SK-N-MC (cell line): ENCODE measurements around the gene PPP4R4.

ENCODE experiments used
- DNase-seq: peaks from one replicate; pipeline ENCODE4 v3.0.0-alpha.2; 2011; ENCODE audit warnings: low read depth, low spot score
- H3K27ac ChIP-seq: fragments of 200-600 bp; sonication (generic); 2 replicates; pipeline ENCODE4 v1.5.1; 2016; ENCODE audit warnings: mixed run types
- H3K36me3 ChIP-seq: fragments of 200-600 bp; sonication (generic); 2 replicates; pipeline ENCODE4 v1.6.1; 2017; ENCODE audit warnings: antibody characterized with exemption, low read length, mixed read lengths; ENCODE audit not compliant: insufficient read depth
- H3K4me3 ChIP-seq: fragments of 200-600 bp; sonication (generic); 2 replicates; pipeline ENCODE4 v1.5.1; 2016
- H3K9ac ChIP-seq: fragments of 200-600 bp; sonication (generic); 2 replicates; pipeline ENCODE4 v1.8.0; 2017; ENCODE audit warnings: mixed run types, mixed read lengths; ENCODE audit not compliant: insufficient read length
- H3K9me3 ChIP-seq: fragments of 200-600 bp; sonication (generic); 2 replicates; pipeline ENCODE4 v1.6.1; 2017; ENCODE audit warnings: low read depth, mild to moderate bottlenecking, antibody characterized with exemption, low read length, moderate library complexity, mixed read lengths
- EZH2 ChIP-seq: fragments of 200-600 bp; sonication (generic); IDR thresholded peaks from one replicate; pipeline ENCODE4 v1.6.1; 2017; ENCODE audit warnings: antibody characterized with exemption
- FOXP2 ChIP-seq: optimal IDR thresholded peaks from 2 replicates; pipeline ENCODE3; 2011; ENCODE audit warnings: mild to moderate bottlenecking, moderate library complexity; ENCODE audit not compliant: insufficient read depth; ENCODE audit errors: extremely low read length, control extremely low read depth
- POLR2AphosphoS5 ChIP-seq: IDR thresholded peaks from 2 replicates; pipeline ENCODE4 v1.6.1; 2012; ENCODE audit warnings: mild to moderate bottlenecking, low read depth, low read length, borderline replicate concordance

The PPP4R4 gene

DNA sequence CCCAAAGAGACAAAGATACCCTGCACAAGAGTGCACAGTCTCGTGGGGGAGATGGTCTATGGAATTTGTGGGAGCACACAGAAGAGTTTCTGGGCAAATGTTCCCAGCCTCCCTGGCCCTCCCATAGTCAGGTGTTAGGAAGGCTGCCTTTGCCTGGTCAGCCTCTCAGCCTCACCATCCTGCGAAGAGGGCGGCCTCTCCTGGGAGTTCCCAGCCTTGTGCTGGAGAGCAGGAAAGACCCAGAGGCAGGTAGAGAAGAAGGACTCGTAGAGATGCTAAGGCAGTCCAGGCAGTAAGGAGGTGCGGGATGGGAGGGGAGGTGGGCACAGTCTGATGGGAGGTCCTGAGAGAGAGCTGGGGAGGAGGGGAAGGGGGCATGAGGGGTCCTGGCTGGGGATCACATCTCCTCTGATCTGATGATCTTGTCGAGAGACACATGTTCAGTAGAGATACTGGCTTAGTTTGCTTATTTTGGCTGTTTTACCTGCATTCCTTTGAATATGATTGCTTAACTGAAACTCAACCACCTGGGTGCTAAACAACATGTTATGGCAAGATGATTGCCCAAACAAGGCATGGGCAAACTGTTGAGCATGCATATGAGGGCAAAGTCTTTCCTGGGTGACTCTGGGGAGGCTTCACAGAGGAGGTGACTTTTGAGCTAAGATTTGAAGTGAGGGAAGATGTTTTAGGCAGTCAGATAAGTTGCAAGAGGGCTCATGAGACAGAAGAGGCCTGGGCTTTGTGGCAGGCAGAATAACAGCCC, 138.5 kb downstream of the PPP4R4 start:
- no peaks in the 10 kb centered on the region for H3K36me3 ChIP-seq
- DNase-seq, result no peak
- TF ChIP-seq EZH2, result no peak
- TF ChIP-seq POLR2AphosphoS5, result no peak
- TF ChIP-seq FOXP2, result no peak
- no peak overlapping the region for H3K27ac ChIP-seq
- H3K9me3 ChIP-seq, result no peaks in the 10 kb centered on the region
- H3K9ac ChIP-seq, result no peak overlapping the region
- H3K4me3 ChIP-seq, result no peak overlapping the region

DNA sequence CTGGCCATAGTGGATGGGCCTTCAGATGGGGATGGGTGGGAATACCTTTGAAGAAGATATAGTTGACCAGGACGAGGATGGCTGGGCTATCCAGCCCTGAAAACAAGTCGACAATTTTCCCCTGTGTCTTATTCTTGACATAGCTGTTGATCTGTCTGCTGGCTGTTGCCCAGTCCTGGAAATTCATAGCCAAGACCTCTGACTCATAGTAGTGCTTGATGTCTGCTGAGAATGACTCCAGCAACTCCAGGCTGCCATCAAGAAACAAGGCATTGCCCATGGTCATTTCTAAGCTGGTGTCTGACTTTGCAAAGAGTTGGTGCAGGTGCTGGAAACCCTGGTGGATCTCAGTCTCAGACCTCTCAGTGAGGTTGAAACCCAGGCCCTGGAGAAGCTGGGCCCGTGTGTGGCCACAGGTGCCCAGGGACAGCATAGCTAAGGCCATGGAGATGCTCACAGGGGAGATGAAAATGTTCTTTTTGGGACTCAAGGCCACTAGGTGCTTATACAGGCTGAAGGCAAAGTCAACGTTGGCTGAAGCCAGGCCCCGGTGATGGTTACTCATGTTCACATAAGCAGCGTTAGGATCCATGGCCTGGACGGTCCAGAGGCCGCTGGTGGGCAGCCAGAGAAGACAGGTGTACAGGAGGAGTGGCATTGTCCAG, 140.0 kb downstream of the PPP4R4 start:
- no peak for TF ChIP-seq POLR2AphosphoS5
- TF ChIP-seq EZH2, result no peak
- TF ChIP-seq FOXP2, result no peak
- H3K36me3 ChIP-seq, result no peaks in the 10 kb centered on the region
- no peak overlapping the region for H3K9ac ChIP-seq
- no peak overlapping the region for H3K27ac ChIP-seq
- DNase-seq, result no peak
- H3K9me3 ChIP-seq, result no peaks in the 10 kb centered on the region
- H3K4me3 ChIP-seq, result no peak overlapping the region

DNA sequence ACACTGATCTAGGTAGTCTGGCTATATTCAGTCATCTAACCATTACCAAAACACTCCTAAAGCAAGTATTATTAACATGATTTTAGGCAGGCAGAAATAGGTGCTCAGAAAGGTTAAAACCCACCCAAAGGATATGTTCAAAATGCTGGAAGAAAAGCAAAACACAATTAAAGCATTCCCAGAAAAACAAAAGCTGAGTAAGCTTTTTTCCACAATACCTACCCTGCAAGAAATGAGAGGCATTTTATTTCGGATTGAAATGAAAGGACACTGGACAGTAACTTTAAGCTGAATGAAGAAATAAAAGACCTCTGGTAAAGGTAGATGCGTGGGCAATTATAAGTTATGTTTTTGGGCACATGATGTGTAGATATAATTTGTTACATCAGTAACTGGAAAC, 140.8 kb downstream of the PPP4R4 start:
- Histone ChIP-seq H3K9ac (no peak overlapping the region), H3K4me3 (no peak overlapping the region), H3K36me3 (no peaks in the 10 kb centered on the region), H3K9me3 (no peaks in the 10 kb centered on the region), H3K27ac (no peak overlapping the region)
- no peak for DNase-seq
- TF ChIP-seq FOXP2 (no peak), EZH2 (no peak), POLR2AphosphoS5 (no peak)

DNA sequence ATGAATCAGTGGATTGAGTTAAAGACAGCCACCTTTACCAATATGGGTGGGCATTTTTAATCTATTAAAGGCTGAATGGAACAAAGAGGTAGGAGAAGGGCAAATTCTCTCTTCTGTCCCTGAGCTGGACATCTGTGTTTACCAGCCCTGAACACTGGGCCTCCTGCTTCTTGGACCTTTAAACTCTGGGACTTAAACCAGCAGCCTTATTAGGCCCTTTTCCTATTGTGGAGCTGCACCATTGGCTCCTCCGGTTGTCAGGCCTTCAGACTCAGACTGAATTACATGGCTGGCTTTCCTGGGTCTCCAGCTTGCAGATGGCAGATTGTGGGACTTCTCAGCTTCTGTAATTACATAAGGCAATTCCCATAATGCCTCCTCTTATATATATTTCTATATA, 142.6 kb downstream of the PPP4R4 start:
- H3K4me3 ChIP-seq, result no peak overlapping the region
- no peak overlapping the region for H3K27ac ChIP-seq
- H3K36me3 ChIP-seq, result no peaks in the 10 kb centered on the region
- TF ChIP-seq EZH2, result no peak
- TF ChIP-seq POLR2AphosphoS5, result no peak
- TF ChIP-seq FOXP2, result no peak
- DNase-seq, result no peak
- H3K9me3 ChIP-seq, result no peaks in the 10 kb centered on the region
- no peak overlapping the region for H3K9ac ChIP-seq

DNA sequence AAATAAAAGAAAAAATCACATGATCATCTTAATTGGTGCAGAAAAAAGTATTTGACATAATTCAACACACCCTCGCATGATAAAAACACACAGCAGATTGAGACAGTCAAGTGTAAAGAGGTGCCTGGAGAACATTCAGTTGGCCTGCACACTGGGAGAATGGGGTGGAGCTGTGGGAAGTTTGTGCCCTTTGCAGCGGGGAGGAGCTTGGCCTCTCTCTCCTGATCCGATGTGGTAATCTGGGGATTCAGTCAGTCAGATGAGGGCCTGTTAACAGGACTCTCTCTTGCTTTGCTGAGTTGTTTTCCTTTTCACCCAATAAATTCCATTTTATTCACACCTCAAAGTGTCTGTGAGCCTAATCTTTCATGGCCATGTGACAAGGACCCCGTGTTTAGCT, 143.1 kb downstream of the PPP4R4 start:
- H3K27ac ChIP-seq, result no peak overlapping the region
- H3K9ac ChIP-seq, result no peak overlapping the region
- no peak for DNase-seq
- no peaks in the 10 kb centered on the region for H3K36me3 ChIP-seq
- no peak overlapping the region for H3K4me3 ChIP-seq
- no peaks in the 10 kb centered on the region for H3K9me3 ChIP-seq
- TF ChIP-seq POLR2AphosphoS5, result no peak
- TF ChIP-seq EZH2, result no peak
- TF ChIP-seq FOXP2, result no peak

DNA sequence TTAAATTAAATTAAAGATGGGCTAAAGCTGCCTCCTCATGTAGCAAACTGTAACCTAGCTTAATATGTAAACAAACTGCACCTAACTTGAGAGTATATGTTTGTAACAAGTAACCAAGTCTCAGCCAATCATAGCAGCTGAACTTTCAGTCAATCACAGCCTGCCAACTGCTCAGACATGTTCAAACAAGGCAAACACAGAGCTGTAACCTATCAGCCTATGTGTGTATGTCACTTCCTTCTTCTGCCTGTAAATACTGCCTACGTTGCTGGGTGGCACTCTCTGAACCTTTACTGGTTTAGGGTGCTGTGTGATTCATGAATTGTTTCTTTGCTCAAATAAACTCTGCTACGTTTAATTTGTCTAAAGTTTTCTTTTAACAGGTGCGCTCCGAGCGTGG, 146.1 kb downstream of the PPP4R4 start:
- Histone ChIP-seq H3K9me3 (no peaks in the 10 kb centered on the region), H3K9ac (no peak overlapping the region), H3K27ac (no peak overlapping the region), H3K4me3 (no peak overlapping the region), H3K36me3 (no peaks in the 10 kb centered on the region)
- no peak for DNase-seq
- no peak for TF ChIP-seq EZH2
- TF ChIP-seq FOXP2, result no peak
- TF ChIP-seq POLR2AphosphoS5, result no peak

DNA sequence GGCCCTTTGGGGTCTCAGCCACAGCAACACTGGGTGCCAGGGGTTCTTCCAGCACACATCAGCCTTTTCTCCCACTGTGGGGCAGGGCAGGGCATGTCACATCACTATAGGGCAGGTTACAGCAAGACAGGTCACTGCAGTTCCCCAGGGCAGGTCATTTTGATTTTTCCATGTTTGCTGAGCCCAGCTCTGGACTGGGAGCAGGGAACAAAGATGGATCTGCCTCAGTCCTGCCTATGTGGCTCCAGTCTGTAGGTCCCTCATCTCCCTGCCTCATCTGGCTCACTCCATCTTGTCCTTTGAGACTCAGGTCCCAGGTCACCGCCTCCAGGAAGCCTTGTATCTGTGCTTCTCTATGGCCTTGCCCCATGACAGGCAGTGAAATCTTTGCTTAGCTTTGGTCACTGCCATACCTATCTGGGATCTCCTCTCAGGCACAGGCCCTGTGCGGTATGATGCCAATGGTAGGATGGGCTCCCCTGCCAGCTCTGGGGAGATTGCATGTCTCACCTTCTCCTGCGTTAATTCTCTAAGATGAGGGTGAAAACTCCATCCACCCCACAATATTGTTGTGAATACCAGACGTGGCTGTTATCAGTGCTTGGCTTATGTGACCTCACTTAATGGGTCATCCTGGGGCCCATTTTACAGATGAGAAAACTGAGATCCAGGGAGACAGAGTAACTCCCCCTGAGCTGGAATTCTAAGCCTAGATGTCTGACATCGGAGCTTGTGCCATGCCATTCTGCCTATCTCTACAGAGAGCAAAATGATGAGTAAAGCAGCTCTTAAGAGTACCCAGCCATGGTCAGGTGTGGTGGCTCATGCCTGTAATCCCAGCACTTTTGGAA, 147.5 kb downstream of the PPP4R4 start:
- Histone ChIP-seq H3K27ac (no peak overlapping the region), H3K9ac (no peak overlapping the region), H3K9me3 (no peaks in the 10 kb centered on the region), H3K36me3 (no peaks in the 10 kb centered on the region), H3K4me3 (no peak overlapping the region)
- TF ChIP-seq FOXP2, result no peak
- DNase-seq, result no peak

DNA sequence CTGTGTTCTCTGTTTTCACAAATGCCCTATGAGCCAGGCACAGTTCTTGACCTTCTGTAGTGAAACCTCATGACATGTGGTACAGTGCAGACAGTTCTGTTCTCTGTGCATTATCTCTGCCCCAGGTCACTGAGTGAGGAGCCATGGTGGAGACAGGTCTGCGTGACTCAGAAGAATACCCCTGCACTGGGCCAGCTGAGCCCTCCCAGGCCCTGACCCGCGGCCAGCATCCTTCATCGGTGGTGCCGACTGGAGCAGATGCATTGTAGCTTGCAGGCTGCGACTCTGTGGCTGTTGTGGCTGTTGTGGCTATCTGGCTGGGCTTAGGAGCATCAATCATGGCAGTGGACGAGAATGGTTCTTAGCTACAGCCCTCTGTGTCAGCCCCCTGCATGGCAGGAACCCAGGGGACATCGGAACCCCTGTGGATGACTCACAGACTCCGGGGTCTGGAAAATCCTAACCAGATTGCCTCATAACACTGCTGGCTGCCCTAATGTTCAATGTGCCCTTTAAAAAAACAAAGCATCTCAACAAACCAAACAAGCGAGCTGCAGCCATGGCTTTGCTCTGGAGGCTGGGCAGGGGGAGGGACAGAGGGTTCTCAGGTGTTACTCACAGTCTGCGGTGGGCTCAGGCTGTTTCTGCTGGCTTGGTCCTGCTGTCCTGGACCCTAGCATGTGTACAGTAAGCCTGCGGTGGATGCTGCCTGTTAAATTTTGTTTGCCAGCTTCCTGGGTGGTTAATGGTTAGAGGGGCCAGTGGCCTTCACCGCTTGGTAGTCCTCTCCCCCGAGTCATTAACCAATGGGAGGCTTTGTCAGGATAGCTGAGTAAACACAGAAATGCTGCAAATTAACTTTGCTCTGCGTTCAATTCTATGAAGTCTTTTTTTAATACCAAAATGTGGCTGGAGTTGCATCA, 148.8 kb downstream of the PPP4R4 start, which contains the start of gene SERPINA6:
TSS of gene SERPINA6 (minus strand) at position 689 of the 923 bp plus-strand sequence. CDS start 8,688 bp downstream, outside the sequence.
- Histone ChIP-seq H3K9ac (no peak within 1 kb of the TSS), H3K27ac (no peak within 1 kb of the TSS)
- DNase-seq, result no peak

More for the DNA sequence above, 148.8 kb downstream of the PPP4R4 start, which contains the start of gene SERPINA6:
- no peak within 1 kb of the TSS for H3K4me3 ChIP-seq
- H3K9me3 ChIP-seq, result no peaks in the 10 kb centered on the region
- H3K36me3 ChIP-seq, result no peaks in the 10 kb centered on the region
- TF ChIP-seq FOXP2, result no peak
- no peak for TF ChIP-seq POLR2AphosphoS5
- TF ChIP-seq EZH2, result no peak
